ENCODE measurements around the gene METTL26.

METTL26 gene

GRCh38 chr16:661184-661821 lies 25.2 kb upstream of the METTL26 start:
- no peak for DNase-seq (ENCODE audit: low spot score)
- peak overlapping the region in 1 of 2 donors; percentile 75 for H3K27ac ChIP-seq
- no peak for TF ChIP-seq CTCF (IDR thresholded peaks at IDR 0.05)
- peak overlapping the region; percentile 54 for H3K4me3 ChIP-seq

GRCh38 chr16:660459-661183 lies 24.5 kb upstream of the METTL26 start:
- Histone ChIP-seq H3K4me3 (peak overlapping the region; percentile 64), H3K27ac (peak overlapping the region; percentile 66 to 87)
- DNase-seq (ENCODE audit: low spot score), result peak; percentile 92
- TF ChIP-seq CTCF (IDR thresholded peaks at IDR 0.05), result peak; percentile 28

GRCh38 chr16:660132-660458 lies 24.0 kb upstream of the METTL26 start:
- Histone ChIP-seq H3K4me3 (peak overlapping the region; percentile 64), H3K27ac (peak overlapping the region; percentile 66 to 87)
- DNase-seq (ENCODE audit: low spot score), result no peak
- no peak for TF ChIP-seq CTCF (IDR thresholded peaks at IDR 0.05)

GRCh38 chr16:659618-660017 lies 23.5 kb upstream of the METTL26 start:
- DNase-seq (ENCODE audit: low spot score), result no peak
- H3K4me3 ChIP-seq, result no peak overlapping the region
- no peak overlapping the region for H3K27ac ChIP-seq
- TF ChIP-seq CTCF (IDR thresholded peaks at IDR 0.05), result no peak

DNA sequence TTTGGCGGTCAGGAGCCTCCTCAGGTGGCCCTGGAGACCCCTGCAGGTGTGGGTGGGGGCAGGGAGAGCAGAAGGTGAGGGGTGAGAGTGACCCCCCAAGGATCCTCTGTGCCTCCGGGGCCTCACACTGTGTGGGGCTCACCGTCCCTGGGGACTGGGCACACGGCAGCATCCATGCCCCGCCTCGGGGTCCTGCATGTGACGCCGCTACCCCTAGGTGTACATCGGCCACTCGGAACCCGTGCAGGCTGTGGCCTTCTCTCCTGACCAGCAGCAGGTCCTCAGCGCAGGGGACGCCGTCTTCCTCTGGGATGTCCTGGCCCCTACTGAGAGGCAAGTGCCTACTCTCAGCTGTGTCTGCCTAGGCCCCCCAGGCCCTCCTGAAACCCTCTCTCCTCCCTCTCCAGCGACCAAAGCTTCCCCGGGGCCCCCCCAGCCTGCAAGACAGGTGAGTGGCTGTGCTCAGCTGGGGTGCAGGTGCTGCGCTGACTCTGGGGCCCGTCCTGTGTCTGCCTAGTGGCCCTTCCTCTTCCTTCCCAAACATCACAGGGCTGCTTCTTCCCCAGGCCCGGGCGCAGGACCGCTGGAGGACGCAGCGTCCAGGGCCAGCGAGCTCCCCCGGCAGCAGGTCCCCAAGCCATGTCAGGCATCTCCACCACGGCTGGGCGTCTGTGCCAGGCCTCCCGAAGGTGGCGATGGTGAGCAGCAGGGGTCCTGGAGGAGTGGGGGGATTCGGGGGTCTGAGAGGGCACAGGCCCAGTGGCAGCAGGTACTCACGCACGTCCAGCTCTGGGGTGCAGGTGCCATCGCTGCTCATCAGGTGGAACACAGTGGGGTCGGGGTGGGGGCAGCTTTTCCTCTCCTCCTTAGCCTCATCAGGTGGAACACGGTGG lies 22.8 kb upstream of the METTL26 start:
- no peak for TF ChIP-seq CTCF (IDR thresholded peaks at IDR 0.05)
- H3K4me3 ChIP-seq, result no peak overlapping the region
- DNase-seq (ENCODE audit: low spot score), result no peak
- H3K27ac ChIP-seq, result no peak overlapping the region

- no peak for TF ChIP-seq CTCF (IDR thresholded peaks at IDR 0.05)
- no peak overlapping the region for H3K27ac ChIP-seq
- H3K4me3 ChIP-seq, result no peak overlapping the region
- DNase-seq (ENCODE audit: low spot score), result no peak
Observed at GRCh38 chr16:657487-657886, 21.4 kb upstream of the METTL26 start.

All from coronary artery (tissue), 2 donors.